Measurements from ENCODE around the gene TBL1X.
A peak's percentile ranks its signal among the peaks of the same experiment; 100 is the strongest.

The TBL1X gene

GRCh38 chrX:9677098-9677739 lies 212.4 kb downstream of the TBL1X start:
- DNase-seq, result peak; percentile 48

GRCh38 chrX:9678215-9678965 lies 213.5 kb downstream of the TBL1X start:
- DNase-seq, result no peak

GRCh38 chrX:9681011-9681410 lies 216.2 kb downstream of the TBL1X start:
- no peak for DNase-seq

GRCh38 chrX:9681422-9681821 lies 216.6 kb downstream of the TBL1X start:
- peak; percentile 10 for DNase-seq

- peak; percentile 2 for DNase-seq
These were observed 217.6 kb downstream of the TBL1X start for GRCh38 chrX:9682456-9682855.

GRCh38 chrX:9682861-9683260 lies 218.0 kb downstream of the TBL1X start:
- DNase-seq, result no peak

- DNase-seq, result no peak
These were observed 218.5 kb downstream of the TBL1X start for GRCh38 chrX:9683350-9683749.

GRCh38 chrX:9687899-9688298 lies 223.0 kb downstream of the TBL1X start:
- no peak for DNase-seq

GRCh38 chrX:9688833-9689232 lies 224.0 kb downstream of the TBL1X start:
- DNase-seq, result no peak

- no peak for DNase-seq
These were observed 225.2 kb downstream of the TBL1X start for GRCh38 chrX:9690046-9690445.

GRCh38 chrX:9693307-9694001 lies 228.6 kb downstream of the TBL1X start:
- DNase-seq, result no peak

- no peak for DNase-seq
These were observed 233.7 kb downstream of the TBL1X start for GRCh38 chrX:9698576-9698975.

GRCh38 chrX:9700555-9700954 lies 235.7 kb downstream of the TBL1X start:
- no peak for DNase-seq

- DNase-seq, result no peak
These were observed 236.9 kb downstream of the TBL1X start for GRCh38 chrX:9701790-9702189.

GRCh38 chrX:9703406-9703805 lies 238.5 kb downstream of the TBL1X start:
- DNase-seq, result no peak

GRCh38 chrX:9704876-9705465 lies 240.1 kb downstream of the TBL1X start:
- no peak for DNase-seq

GRCh38 chrX:9706421-9706820 lies 241.6 kb downstream of the TBL1X start:
- no peak for DNase-seq

- no peak for DNase-seq
These were observed 242.6 kb downstream of the TBL1X start for GRCh38 chrX:9707306-9708033.

- no peak for DNase-seq
These were observed 243.2 kb downstream of the TBL1X start for GRCh38 chrX:9708086-9708485.

- DNase-seq, result peak; percentile 56
These were observed 244.2 kb downstream of the TBL1X start for GRCh38 chrX:9708923-9709553.

GRCh38 chrX:9710332-9710731 lies 245.5 kb downstream of the TBL1X start:
- peak; percentile 11 for DNase-seq

GRCh38 chrX:9717376-9717775 lies 252.5 kb downstream of the TBL1X start:
- no peak for DNase-seq
